HuH-7 (cell line): ENCODE results near the gene THBS3.
"Not testable (repeated sequence)": the region's sequence is repeated elsewhere in the genome, so short reads cannot be mapped to it uniquely, and the experiment has no call there.

Experiments
- DNase-seq: peaks from one replicate; pipeline ENCODE4 v3.0.0; 2011; ENCODE audit warnings: low spot score

The THBS3 gene

GRCh38 chr1:155207806-155208540, at the start of gene THBS3:
TSS of gene THBS3 (minus strand) at chr1:155207897. CDS start at chr1:155207876, 21 bp downstream.
- no peak for DNase-seq

GRCh38 chr1:155256058-155256852, 48.6 kb upstream of the THBS3 start:
- no peak for DNase-seq

DNA sequence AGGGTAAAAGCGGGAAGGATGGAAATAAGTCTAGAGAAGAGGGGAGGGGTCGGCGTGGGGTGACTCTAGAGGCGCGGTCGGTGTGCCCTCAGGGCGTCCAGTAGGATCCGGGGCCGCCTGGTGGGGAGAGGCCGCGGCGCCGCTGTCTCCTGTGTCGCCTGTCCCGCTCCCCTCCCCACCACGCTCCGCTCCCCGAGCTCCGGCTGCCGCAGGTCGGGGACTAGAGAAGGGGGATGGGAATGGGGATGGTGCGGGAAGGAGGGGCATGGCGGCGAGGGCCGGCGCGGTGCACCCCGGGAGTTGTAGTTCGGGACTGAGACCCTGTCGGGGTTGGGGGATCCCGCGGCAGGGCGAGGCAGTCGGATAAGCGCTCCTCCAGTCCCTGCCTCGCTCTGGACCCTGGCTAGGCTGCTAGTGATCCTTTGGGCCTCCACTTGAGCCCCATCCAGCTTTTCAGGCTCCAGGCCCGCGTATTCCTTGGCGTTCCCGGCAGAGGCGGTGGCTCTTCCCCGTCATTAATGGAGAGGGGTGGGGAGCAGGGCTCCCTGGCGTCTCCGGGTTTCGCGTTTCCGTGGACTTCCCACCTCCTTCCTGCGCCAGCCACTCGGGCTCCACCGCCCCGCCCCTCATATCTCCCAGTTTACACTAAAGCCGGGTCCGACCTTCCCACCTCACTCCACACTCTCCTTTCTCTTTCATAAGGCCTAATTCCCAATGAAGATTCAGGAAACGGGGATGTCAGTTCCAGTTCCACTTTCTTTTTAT, 47.7 kb upstream of the THBS3 start, which contains the start of gene ENTREP3:
Gene ENTREP3, minus strand, starts transcription at position 241 of the 765 bp plus-strand sequence. CDS start 606 bp downstream, outside the sequence.
- peak; percentile 98 for DNase-seq

DNA sequence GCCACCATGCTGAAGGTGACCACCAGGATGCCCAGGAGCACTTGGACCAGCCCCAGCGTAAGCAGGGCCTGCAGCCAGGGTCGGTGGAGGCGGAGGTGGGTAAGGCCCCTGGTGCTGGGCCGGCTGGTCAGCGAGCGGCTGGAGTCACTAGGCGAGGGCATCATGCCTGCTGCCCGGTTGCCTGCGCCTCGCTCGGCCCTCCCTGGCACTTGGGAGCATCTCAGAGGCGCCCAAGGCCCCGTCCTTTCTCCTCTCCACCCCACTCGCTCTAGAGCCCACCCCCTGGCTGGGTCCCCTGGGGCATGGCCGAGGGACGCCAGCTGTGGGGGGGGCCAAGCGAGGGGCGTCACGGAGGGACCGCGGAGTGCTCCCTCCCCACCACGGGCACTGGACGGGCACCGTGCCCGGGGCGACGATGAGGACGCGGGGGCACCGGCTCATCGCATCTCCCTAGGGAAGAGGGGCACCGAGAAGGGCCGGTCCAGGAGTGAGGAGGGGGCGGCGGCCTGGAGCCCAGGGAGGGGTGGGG, 47.1 kb upstream of the THBS3 start:
- DNase-seq, result no peak

GRCh38 chr1:155254228-155254713, 46.6 kb upstream of the THBS3 start:
- DNase-seq, result no peak

- DNase-seq, result no peak
Measured at GRCh38 chr1:155253797-155254196, 46.1 kb upstream of the THBS3 start.

DNA sequence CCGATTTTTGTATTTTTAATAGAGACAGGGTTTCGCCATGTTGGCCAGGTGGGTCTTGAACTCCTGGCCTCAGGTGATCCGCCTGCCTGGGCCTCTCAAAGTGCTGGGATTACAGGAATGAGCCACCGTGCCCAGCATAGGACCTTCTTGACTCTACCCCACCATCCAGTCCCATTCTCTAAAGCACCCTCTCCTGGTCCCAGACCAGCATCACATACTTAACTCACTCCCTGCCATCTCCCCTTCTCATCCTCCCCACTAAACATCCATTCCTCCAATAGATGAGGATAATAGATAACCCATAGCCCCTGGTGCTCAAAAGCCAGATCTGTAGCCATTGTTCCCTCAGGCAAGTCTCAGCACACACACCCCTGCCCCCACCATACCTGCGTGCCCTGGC, 45.5 kb upstream of the THBS3 start:
- peak; percentile 68 for DNase-seq

DNA sequence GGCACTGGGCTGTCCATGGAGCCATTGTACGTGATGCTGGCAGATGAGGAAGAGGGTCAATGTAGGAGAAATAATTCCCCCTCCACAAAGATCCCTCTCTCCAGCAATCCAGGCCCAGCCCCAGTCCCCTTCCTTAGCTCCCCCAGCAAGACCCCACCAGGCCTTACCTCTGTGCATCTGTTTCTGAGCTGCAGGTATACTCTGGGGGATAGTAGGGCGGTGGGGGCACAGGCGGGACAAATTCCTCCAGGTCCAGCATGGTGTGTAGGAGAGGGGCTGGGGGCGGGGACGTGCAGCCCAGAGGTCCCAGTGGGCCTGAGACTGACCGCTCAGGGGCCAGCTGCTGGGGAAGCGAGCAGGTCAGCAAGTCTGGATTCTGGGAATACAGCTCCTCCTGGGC, 43.9 kb upstream of the THBS3 start:
- no peak for DNase-seq

DNA sequence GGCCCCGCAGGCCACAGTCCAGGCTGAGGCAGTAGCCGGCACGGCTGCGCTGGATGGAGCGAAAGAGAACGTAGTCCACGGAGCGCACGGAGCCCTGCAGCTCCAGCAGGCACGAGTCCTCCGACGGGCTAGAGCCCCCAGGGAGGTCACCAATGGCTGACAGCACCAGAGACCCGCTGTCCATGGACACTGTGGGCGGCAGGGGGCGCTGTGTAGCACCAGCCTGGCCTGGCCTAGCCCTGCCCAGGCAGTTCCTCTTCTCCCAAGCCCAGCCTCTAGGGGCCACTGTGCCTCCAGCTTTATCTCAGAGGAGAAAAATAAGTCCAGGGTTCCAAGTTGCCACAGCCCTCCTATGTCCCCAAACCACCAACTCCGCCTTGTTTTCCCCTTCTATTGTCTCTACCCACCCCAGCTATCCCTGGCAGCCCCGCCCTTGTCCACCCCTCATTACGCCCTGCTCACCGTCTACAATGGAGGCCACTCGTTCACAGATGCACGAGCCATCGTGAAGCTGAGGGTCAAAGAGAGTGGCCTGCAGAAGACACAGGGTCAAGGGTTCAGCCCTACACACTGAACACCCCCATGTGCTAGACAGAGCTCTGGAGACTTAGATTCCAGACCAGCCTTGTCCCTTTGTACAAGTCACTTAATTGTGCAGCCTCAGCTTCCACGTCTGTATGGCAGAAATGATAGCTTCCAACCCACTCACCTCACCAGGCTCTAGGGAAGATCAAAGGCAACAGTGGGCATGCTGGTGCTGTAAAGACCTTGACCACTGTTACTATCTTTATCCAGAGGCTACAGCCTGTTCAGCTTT, 43.1 kb upstream of the THBS3 start:
- peak; percentile 99 for DNase-seq

DNA sequence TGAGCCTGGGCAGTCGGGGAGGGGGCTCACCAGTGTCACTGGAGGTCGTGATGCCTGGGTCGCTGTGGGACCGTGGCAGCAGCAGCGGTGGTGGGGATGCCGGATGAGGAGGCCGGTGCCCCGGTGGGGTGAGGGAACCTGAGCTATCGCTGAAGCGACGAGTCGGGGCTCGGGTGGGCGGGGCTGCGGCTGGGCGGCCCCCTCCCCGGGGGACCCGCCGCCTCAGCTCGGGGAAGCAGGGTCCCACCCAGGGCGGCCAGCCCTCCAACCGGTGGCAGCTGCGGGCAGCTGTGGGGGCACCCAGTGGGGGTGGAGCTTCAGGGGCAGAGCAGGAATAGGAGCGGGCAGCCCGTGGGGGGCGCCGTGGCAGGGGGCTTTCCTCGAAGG, 42.5 kb upstream of the THBS3 start:
- DNase-seq, result peak; percentile 37

DNA sequence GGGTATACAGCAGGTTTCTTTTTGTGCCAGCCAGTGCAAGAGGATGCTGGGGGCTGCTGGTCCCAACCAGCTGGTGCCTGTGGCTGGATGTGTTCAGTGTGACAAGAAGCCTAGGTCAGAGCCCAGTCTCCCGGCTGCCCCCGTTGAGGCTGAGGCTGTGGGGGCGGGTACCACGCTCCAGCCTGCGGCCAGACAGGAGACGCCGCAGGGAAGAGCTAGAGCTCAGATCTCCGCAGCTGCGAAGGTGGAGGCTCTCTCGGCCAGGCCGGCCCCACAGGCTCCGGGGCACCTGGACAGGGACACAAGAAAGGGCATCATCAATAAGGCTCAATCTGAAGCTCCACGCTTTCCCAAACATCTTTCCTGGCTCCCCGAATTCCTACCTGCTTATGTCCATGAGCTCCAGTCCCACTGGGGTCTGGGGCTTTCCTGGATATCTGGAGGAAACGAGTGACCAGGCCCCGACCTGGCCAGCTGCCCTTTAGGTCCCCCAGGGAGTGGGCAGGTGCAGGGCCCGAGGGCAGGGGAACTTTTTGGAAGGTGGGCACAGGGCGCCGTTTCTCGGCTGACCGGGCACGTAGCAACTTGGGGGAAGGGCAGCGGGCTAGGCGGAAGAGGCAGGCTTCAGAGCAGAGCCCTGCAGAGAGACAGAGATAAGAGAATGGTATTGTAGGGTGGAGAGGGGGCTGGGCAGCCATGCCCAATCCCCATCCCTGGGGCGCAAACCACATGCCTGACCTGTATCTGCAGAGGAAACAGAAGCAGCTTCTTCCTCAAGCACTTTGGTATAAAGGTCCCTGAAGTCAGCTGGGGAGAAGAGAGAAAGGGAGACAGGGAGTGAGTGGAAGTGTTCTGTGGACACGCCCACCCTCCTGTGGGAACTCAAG, 40.2 kb upstream of the THBS3 start:
- no peak for DNase-seq

DNA sequence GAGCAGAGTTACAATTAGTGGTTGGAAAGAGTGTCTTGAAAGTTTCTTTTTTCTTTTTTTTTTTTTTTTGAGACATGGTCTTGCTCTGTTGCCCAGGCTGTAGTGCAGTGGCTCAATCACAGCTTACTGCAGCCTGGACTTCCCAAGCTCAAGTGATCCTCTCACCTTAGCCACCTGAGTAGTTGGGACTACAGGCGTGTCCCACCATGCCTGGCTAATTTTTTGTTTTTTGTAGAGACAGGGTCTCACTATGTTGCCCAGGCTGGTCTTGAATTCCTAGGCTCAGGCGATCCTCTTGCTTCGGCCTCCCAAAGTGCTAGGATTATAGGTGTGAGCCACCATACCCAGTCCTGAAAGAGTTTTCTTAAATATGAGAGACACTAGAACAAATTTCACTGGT, 39.1 kb upstream of the THBS3 start:
- DNase-seq, result not testable (repeated sequence)

DNA sequence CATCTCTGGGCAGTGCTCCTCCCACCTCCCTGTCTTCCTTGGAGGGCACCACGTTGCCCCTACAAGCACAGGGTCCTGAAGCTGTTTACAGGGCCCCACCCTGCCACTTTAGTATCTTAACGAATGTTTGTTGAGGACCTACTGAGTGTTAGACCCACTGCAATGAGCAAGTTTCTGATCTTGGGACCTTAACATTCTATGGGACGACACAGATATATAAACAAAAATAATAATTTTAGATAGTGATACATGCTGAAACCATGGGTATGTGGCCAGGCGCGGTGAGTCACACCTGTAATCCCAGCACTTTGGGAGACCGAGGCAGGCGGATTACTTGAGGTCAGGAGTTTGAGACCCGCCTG, 37.4 kb upstream of the THBS3 start:
- DNase-seq, result no peak

- DNase-seq, result peak; percentile 93
Measured at GRCh38 chr1:155244368-155245162, 36.9 kb upstream of the THBS3 start.

GRCh38 chr1:155242805-155243358, 35.2 kb upstream of the THBS3 start:
- DNase-seq, result no peak

DNA sequence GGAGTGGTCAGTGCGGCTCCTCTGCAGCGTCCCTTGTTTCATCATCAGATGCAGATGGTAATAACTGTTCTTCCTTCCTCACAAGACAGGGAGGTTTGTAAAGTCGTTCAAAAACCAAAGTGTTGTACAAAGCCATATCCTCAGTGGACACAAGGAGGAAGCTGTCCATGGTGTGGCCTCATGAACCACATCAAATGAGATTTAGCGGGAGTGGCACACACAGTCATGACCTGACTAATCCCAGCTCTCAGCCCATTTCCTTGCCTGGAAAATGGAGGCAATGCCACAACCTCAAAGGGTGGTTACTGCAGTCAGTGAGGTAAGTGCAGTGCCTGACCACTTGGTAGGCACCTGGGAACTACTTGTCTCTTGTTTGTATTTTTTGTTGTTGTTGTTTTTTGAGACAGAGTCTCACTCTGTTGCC, 34.2 kb upstream of the THBS3 start:
- DNase-seq, result no peak

- peak; percentile 87 for DNase-seq
Measured at GRCh38 chr1:155241069-155241679, 33.5 kb upstream of the THBS3 start.

GRCh38 chr1:155236451-155236850, 28.8 kb upstream of the THBS3 start:
- no peak for DNase-seq

DNA sequence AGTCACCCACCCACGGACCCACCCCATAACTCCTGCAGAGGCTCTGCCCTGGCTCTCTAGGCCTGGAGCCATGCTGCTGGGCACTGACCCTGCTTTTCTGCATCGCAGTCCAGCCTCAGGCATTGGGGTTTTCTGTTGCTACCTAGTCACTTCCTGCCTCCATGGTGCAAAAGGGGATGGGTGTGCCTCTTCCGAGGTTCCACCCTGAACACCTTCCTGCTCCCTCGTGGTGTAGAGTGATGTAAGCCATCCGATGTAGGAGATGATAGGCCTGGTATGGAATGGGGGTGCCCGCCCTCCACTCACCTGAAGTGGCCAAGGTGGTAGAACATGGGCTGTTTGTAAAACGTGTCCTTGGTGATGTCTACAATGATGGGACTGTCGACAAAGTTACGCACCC, 27.7 kb upstream of the THBS3 start:
- DNase-seq, result not testable (repeated sequence)
